Ovary (tissue), 9 donors: ENCODE data around the gene DNAH17. TPM values are rescaled to one million over a fixed set of nuclear protein-coding genes. Genes with fewer than 3 reads are reported as not detected.

Experiments used
- DNase-seq, 5 donors: peaks; one replicate each; pipeline ENCODE4 v3.0.0-alpha.2; 2019 to 2020
- H3K27ac ChIP-seq, 2 donors: fragments of 200-600 bp; one replicate each; pipeline versions ENCODE4 v1.5.1 to v1.8.0; 2019 to 2022
- H3K27me3 ChIP-seq: fragments of 200-600 bp; one replicate; pipeline ENCODE4 v1.8.0; 2022
- H3K36me3 ChIP-seq: fragments of 200-600 bp; sonication (generic); one replicate; pipeline ENCODE4 v1.5.1; 2019
- H3K4me1 ChIP-seq: one replicate; pipeline ENCODE4 v1.8.1; 2013; ENCODE audit warnings: mild to moderate bottlenecking, moderate library complexity; ENCODE audit not compliant: insufficient read depth
- H3K4me3 ChIP-seq: fragments of 200-600 bp; sonication (generic); one replicate; pipeline ENCODE4 v1.5.1; 2017
- H3K9me3 ChIP-seq, 2 donors: fragments of 200-600 bp in 1 of 2; sonication (generic) in 1 of 2; one replicate each; pipeline versions ENCODE4 v1.5.1 to v1.8.1; 2013 to 2019; ENCODE audit warnings: mild to moderate bottlenecking in 1 of 2, moderate library complexity in 1 of 2
- EP300 ChIP-seq: sonication (generic); formaldehyde crosslinking; IDR thresholded peaks from one replicate; pipeline ENCODE4 v1.6.1; 2017; ENCODE audit warnings: antibody characterized with exemption
- POLR2A ChIP-seq: fragments of 450-650 bp; IDR thresholded peaks from one replicate; pipeline ENCODE4 v1.6.1; 2017; ENCODE audit warnings: antibody characterized with exemption, mild to moderate bottlenecking, moderate library complexity
- WGBS, 3 donors: extraction: QIAGEN DNeasy Blood & Tissue Kit in 1 of 3; methylation state at CpG; one replicate each; pipeline versions ENCODE4 v1.1.5 to v1.1.7; 2013 to 2017; 5-methylcytosine and 5-hydroxymethylcytosine counted together
- intact Hi-C, 4 donors: fragments of 100-400 bp; cut with DNase I; formaldehyde crosslinking; loops; one replicate each; pipeline versions ENCODE4 v1.11.0 to v1.15.1; 2022 to 2023
- polyA plus RNA-seq, 2 donors: library from polyadenylated mRNA; stranded (reverse); fragments of 200-250 nt in 1 of 2; fragments of 350-450 nt in 1 of 2; fragmentation: Illumina TruSeq in 1 of 2; extraction: RNeasy Lipid Tissue Mini Kit (QIAGEN cat#74804) in 1 of 2; gene quantifications; one replicate each; pipeline ENCODE4 v1.2.3, GENCODE V29; 2013 to 2014
- total RNA-seq, 7 donors: library from RNA; depleted of rRNA in 2 of 7; stranded (reverse); fragments of >200 nt in 2 of 7; fragmentation: NEBNext Ultra II Directional in 3 of 7; extraction: Animal tissue kit (Norgen Biotek cat#: 25700) in 3 of 7; gene quantifications; one replicate each; pipeline versions ENCODE4 v1.1.0 to v1.2.4, GENCODE V29; 2016 to 2023
- TF ChIP-seq, protein P1 (sequence below), 3 donors: fragments of 450-650 bp in 2 of 3; fragments of 200-600 bp in 1 of 3; IDR thresholded peaks; one replicate each; pipeline versions ENCODE4 v1.5.1 to v1.8.0; 2016 to 2022; ENCODE audit warnings: antibody characterized with exemption in 3 of 3, mild to moderate bottlenecking in 1 of 3
- donor health status: DM: no; HTN: no; CAD: no; lungs with moderate emphysema.
- donor health status: DM: no; HTN: no; CAD: no.
- donor health status: Bipolar disorder and iron deficiency.
- donor health status: DM: yes; HTN: yes; CAD: no.
- donor health status: DM: no; HTN: no; CAD: no.
- donor health status: DM: yes; HTN: yes; CAD: no.

Gene DNAH17
- total and polyA plus RNA-seq, 9 donors: 0.07 to 0.25 (median 0.12) TPM; not detected in 6

DNA sequence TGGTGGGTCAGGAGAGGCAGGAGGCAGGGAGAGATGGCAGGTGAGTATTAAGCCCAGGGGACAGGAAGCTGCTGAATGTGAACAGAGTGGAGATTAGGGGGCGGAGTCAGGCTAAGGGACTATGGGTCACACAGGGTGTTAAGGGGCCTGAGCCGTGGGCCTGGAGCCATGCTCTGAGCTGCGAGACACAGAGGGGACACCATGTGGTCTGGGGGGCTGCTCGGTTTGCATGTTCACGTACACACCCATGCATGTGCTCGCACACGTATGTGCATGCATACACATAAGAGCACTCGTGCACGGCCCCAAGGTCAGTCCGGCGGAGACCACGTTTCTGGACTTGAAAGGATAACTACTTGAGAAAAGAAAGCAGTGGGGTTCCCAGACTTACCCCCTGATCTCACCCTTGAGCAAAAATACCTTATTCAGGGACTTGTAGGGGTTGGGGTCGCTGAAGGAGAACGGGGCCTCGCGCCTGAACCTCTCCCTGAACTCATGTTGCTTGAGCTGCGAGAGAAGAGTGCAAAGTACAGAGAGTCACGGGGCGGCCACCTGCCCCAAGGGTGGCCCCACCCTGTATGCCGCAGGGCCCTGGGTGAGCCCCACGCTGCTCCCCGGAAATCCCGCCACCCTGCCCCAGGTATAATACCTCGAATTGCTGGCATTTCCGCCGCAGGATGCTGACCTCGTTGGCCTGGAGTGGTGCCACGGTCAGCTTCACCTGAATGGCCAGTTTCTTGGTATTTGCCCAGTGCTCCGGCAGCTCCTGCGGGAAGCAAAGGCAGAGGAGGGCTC, 50.8 kb downstream of the DNAH17 start:
- Histone ChIP-seq H3K27ac (no peak overlapping the region), H3K4me3 (no peak overlapping the region), H3K27me3 (no peaks in the 10 kb centered on the region), H3K9me3 (no peaks in the 10 kb centered on the region), H3K4me1 (no peaks in the 10 kb centered on the region), H3K36me3 (no peaks in the 10 kb centered on the region)
- no peak for DNase-seq
- TF ChIP-seq EP300 (no peak), POLR2A (no peak)
- TF ChIP-seq, protein P1, sequence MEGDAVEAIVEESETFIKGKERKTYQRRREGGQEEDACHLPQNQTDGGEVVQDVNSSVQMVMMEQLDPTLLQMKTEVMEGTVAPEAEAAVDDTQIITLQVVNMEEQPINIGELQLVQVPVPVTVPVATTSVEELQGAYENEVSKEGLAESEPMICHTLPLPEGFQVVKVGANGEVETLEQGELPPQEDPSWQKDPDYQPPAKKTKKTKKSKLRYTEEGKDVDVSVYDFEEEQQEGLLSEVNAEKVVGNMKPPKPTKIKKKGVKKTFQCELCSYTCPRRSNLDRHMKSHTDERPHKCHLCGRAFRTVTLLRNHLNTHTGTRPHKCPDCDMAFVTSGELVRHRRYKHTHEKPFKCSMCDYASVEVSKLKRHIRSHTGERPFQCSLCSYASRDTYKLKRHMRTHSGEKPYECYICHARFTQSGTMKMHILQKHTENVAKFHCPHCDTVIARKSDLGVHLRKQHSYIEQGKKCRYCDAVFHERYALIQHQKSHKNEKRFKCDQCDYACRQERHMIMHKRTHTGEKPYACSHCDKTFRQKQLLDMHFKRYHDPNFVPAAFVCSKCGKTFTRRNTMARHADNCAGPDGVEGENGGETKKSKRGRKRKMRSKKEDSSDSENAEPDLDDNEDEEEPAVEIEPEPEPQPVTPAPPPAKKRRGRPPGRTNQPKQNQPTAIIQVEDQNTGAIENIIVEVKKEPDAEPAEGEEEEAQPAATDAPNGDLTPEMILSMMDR (IDR thresholded peaks at IDR 0.05): no peak
- WGBS, 3 donors: 87 to 90% (median 88%) methylated on average over 30 of the region's 30 CpGs
- intact Hi-C loops: no loop called here

DNA sequence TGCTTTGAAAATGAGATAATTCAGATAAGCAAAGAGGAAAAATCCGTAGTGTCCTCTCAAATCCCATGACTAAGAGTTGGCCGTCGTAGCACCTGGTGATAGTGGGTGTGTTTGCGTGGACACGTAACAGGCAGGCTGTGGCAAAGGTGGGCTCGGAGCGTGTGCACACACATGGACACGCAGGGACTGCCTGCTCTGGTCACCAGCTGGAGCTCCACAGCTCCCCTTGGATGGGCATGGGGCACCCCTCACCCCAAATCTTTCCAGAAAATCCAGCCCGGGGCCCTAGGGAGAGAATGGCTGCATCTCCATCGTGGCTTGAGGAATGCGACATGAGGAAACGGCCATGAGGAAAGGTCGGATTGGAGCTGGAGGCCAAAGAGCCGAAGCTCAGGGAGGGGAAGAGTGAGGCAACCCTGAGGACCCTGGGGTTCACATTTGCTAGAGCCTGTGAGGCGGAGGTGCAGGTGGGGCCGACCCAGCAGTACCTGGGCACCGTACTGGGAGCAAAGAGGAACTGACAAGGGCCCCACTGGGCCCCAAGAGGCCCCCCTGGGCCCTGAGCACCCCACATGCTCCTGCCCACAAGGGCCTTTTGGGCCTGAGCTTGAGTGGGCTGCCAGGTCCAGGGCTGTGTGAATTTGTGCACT, 51.6 kb downstream of the DNAH17 start:
- no peaks in the 10 kb centered on the region for H3K27me3 ChIP-seq
- H3K4me1 ChIP-seq: no peaks in the 10 kb centered on the region
- H3K27ac ChIP-seq: no peak overlapping the region
- intact Hi-C loops: no loop called here
- TF ChIP-seq, protein P1 (IDR thresholded peaks at IDR 0.05): no peak
- TF ChIP-seq EP300 (no peak), POLR2A (no peak)
- H3K36me3 ChIP-seq: no peaks in the 10 kb centered on the region
- no peak overlapping the region for H3K4me3 ChIP-seq
- H3K9me3 ChIP-seq: no peaks in the 10 kb centered on the region
- 84 to 85% (median 85%) methylated on average over 17 of the region's 17 CpGs for WGBS, 3 donors
- DNase-seq: no peak

DNA sequence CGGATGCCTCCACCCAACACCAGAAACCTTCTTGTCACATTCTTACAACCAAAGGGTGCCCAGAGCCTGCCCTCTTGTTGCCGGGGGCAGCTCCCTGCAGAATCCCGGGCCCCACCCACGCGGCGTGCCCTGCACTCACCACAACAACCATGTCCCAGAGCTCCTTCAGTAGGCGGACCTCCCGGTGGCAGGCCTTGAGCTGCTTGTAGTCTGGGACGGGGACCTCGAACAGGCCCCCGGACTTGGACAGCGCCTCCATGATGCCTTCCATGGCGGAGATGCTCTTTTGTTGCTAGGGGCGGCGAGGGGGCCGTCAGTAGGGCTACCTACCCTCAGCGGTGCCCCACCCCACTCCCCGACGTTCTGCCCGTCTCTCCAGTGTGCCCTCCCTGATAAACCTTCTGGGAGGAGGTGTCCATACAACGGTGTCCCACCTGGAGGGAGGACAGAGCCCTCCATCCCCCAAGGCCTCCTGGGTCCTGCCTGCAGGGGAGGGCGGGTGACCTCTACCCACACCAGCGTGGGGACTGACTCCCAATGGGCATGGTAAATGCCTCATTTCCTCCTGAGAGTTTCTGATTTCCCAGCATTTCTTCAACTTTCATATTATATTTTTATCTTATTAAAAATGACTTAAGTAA, 52.2 kb downstream of the DNAH17 start:
- H3K27ac ChIP-seq: no peak overlapping the region
- H3K9me3 ChIP-seq: no peaks in the 10 kb centered on the region
- no peaks in the 10 kb centered on the region for H3K4me1 ChIP-seq
- intact Hi-C loops: no loop called here
- H3K4me3 ChIP-seq: no peak overlapping the region
- 82 to 85% (median 84%) methylated on average over 23 of the region's 23 CpGs for WGBS, 3 donors
- no peaks in the 10 kb centered on the region for H3K36me3 ChIP-seq
- no peak for DNase-seq
- TF ChIP-seq, protein P1 (IDR thresholded peaks at IDR 0.05): no peak
- TF ChIP-seq EP300: no peak
- TF ChIP-seq POLR2A: no peak
- no peaks in the 10 kb centered on the region for H3K27me3 ChIP-seq

DNA sequence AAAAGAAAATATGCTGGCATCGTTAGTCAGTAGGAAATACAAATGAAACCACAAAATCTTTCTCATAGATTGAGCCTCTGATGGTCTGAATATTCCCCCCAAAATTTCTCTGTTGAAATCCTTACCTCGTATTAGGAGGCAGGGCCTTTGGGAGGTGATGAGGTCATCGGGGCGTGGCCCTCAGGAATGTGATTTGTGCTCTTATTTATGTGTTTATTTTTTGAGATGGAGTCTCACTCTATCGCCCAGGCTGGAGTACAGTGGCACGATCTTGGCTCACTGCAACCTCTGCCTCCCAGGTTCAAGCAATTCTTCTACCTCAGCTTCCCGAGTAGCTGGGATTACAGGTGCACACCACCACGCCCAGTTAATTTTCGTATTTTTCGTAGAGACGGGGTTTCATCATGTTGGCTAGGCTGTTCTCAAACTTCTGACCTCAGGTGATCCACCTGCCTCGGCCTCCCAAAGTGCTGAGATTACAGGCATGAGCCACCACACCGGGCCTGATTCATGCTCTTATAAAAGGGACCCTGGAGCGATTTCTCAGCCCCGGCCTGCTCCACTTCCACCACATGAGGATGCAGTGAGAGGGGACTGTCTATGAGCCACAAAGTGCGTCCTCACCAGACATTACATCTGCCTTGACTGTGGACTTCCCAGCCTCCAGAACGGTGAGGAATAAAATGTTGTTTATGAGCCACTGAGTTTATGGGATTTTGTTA, 53.1 kb downstream of the DNAH17 start:
- DNase-seq: no peak
- intact Hi-C loops: loop anchor here in 1 of 4 donors (1.0 kb wide), 1 partner anchor 17 kb away; no protein-coding TSS in a partner anchor
- TF ChIP-seq, protein P1 (IDR thresholded peaks at IDR 0.05): no peak
- TF ChIP-seq POLR2A (no peak), EP300 (no peak)
- WGBS, 3 donors: 85 to 91% (median 89%) methylated on average over 17 of the region's 17 CpGs
- Histone ChIP-seq H3K36me3 (no peaks in the 10 kb centered on the region), H3K4me3 (no peak overlapping the region), H3K27me3 (no peaks in the 10 kb centered on the region), H3K4me1 (no peaks in the 10 kb centered on the region), H3K27ac (no peak overlapping the region), H3K9me3 (no peaks in the 10 kb centered on the region)
